ENCODE data around the gene STXBP4.

STXBP4 gene

DNA sequence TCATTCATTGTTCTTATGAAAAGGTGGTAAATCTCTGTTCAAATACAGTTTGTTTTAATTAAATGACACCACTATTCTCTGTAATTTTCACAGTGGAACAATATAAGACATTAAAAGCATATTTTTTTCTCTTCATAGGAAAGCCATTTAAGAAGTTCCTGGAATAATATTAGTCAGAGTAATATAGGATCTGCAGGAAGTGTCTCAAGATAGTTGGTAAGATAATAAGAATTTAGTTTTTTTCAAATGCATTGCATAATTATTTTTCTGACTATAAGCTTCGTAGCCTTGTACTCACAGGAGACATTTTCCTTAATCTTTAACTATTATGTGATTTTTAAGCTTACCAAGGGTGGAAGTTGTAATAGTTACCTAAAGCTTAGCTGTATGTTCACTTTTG lies 16.9 kb downstream of the STXBP4 start:
- H2AFZ ChIP-seq (ENCODE audit: low read length), result no peak overlapping the region
- H3K36me3 ChIP-seq (ENCODE audit: insufficient read depth, low read length), result no peaks in the 10 kb centered on the region; the same call in 1 of the 2 replicates
- H3K9me2 ChIP-seq (ENCODE audit: low read depth, low read length), result no peaks in the 10 kb centered on the region
- no peak overlapping the region for H3K27ac ChIP-seq (ENCODE audit: low read depth, low read length, poor library complexity, severe bottlenecking)
- H3K4me3 ChIP-seq (ENCODE audit: low read depth, low read length, poor library complexity, severe bottlenecking), result no peak overlapping the region
- no peaks in the 10 kb centered on the region for H3K27me3 ChIP-seq (ENCODE audit: insufficient read depth, low read length)
- H3K9me3 ChIP-seq (ENCODE audit: low read length), result no peaks in the 10 kb centered on the region; the same call in 1 of the 2 replicates
- H3K79me2 ChIP-seq (ENCODE audit: insufficient read depth, low read length), result no peaks in the 10 kb centered on the region
- no peaks in the 10 kb centered on the region for H3K4me1 ChIP-seq (ENCODE audit: insufficient read depth, low read length, severe bottlenecking)
- TF ChIP-seq, protein P1, sequence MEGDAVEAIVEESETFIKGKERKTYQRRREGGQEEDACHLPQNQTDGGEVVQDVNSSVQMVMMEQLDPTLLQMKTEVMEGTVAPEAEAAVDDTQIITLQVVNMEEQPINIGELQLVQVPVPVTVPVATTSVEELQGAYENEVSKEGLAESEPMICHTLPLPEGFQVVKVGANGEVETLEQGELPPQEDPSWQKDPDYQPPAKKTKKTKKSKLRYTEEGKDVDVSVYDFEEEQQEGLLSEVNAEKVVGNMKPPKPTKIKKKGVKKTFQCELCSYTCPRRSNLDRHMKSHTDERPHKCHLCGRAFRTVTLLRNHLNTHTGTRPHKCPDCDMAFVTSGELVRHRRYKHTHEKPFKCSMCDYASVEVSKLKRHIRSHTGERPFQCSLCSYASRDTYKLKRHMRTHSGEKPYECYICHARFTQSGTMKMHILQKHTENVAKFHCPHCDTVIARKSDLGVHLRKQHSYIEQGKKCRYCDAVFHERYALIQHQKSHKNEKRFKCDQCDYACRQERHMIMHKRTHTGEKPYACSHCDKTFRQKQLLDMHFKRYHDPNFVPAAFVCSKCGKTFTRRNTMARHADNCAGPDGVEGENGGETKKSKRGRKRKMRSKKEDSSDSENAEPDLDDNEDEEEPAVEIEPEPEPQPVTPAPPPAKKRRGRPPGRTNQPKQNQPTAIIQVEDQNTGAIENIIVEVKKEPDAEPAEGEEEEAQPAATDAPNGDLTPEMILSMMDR (IDR thresholded peaks at IDR 0.05; ENCODE audit: low read length), result no peak
- no peak for TF ChIP-seq EZH2 (IDR thresholded peaks at IDR 0.05; ENCODE audit: borderline replicate concordance, low read length)
- no peak overlapping the region for H3K9ac ChIP-seq (ENCODE audit: low read length)
- H3K4me2 ChIP-seq (ENCODE audit: low read length), result no peak overlapping the region
- H4K20me1 ChIP-seq (ENCODE audit: insufficient read depth, low read length), result no peaks in the 10 kb centered on the region
- H3F3A ChIP-seq (ENCODE audit: insufficient read depth, low read length), result no peaks in the 10 kb centered on the region

DNA sequence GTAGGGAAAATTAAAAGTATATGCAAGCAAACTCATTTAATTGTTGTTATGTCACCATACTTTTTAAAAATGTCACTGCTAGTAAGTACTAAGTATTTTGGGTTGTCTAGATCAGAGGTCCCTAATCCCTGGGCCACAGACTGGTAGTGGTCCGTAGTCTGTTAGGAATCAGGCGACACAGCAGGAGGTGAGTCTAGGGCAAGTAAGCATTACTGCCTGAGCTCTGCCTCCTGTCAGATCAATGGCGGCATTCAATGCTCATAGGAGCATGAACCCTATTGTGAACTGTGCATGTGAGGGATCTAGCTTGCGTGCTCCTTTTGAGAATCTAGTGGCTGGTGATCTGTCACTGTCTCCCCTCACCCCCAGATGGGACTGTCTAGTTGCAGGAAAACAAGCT lies 21.6 kb downstream of the STXBP4 start:
- Histone ChIP-seq H3K9me3 (ENCODE audit: low read length) (no peaks in the 10 kb centered on the region), H3K79me2 (ENCODE audit: insufficient read depth, low read length) (no peaks in the 10 kb centered on the region), H3K27me3 (ENCODE audit: insufficient read depth, low read length) (no peaks in the 10 kb centered on the region), H3F3A (ENCODE audit: insufficient read depth, low read length) (no peaks in the 10 kb centered on the region), H3K4me2 (ENCODE audit: low read length) (no peak overlapping the region), H3K27ac (ENCODE audit: low read depth, low read length, poor library complexity, severe bottlenecking) (no peak overlapping the region), H4K20me1 (ENCODE audit: insufficient read depth, low read length) (no peaks in the 10 kb centered on the region), H2AFZ (ENCODE audit: low read length) (no peak overlapping the region), H3K9me2 (ENCODE audit: low read depth, low read length) (no peaks in the 10 kb centered on the region), H3K9ac (ENCODE audit: low read length) (no peak overlapping the region), H3K4me1 (ENCODE audit: insufficient read depth, low read length, severe bottlenecking) (no peaks in the 10 kb centered on the region), H3K36me3 (ENCODE audit: insufficient read depth, low read length) (no peaks in the 10 kb centered on the region), H3K4me3 (ENCODE audit: low read depth, low read length, poor library complexity, severe bottlenecking) (no peak overlapping the region)
- no peak for TF ChIP-seq EZH2 (IDR thresholded peaks at IDR 0.05; ENCODE audit: borderline replicate concordance, low read length)
- TF ChIP-seq, protein P1 (IDR thresholded peaks at IDR 0.05; ENCODE audit: low read length), result no peak

DNA sequence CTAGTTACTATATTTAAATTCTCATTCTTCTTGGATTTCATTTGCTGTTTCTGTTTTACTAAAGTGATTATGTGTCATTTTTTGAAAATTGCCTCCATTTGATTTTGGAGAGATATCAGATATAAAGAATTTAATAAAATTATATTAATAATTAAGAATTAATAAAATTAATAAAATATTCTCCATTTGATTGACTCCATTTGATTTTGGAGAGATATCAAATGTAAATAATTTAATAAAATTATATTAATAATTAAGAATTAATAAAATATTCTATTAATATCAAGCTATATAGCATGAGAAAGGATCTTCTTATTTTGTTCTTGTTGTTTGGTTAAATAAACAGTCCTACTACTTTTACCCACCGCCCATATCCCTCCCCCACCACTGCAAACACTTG lies 23.0 kb downstream of the STXBP4 start:
- H3K9ac ChIP-seq (ENCODE audit: low read length), result no peak overlapping the region
- H2AFZ ChIP-seq (ENCODE audit: low read length), result no peak overlapping the region
- no peaks in the 10 kb centered on the region for H3K4me1 ChIP-seq (ENCODE audit: insufficient read depth, low read length, severe bottlenecking)
- no peak for TF ChIP-seq EZH2 (IDR thresholded peaks at IDR 0.05; ENCODE audit: borderline replicate concordance, low read length)
- TF ChIP-seq, protein P1 (IDR thresholded peaks at IDR 0.05; ENCODE audit: low read length), result no peak
- H4K20me1 ChIP-seq (ENCODE audit: insufficient read depth, low read length), result no peaks in the 10 kb centered on the region
- H3K9me2 ChIP-seq (ENCODE audit: low read depth, low read length), result no peaks in the 10 kb centered on the region
- H3K9me3 ChIP-seq (ENCODE audit: low read length), result no peaks in the 10 kb centered on the region
- H3K27me3 ChIP-seq (ENCODE audit: insufficient read depth, low read length), result no peaks in the 10 kb centered on the region
- no peaks in the 10 kb centered on the region for H3K36me3 ChIP-seq (ENCODE audit: insufficient read depth, low read length)
- no peak overlapping the region for H3K4me2 ChIP-seq (ENCODE audit: low read length)
- no peak overlapping the region for H3K4me3 ChIP-seq (ENCODE audit: low read depth, low read length, poor library complexity, severe bottlenecking)
- H3K27ac ChIP-seq (ENCODE audit: low read depth, low read length, poor library complexity, severe bottlenecking), result no peak overlapping the region
- no peaks in the 10 kb centered on the region for H3K79me2 ChIP-seq (ENCODE audit: insufficient read depth, low read length)
- no peaks in the 10 kb centered on the region for H3F3A ChIP-seq (ENCODE audit: insufficient read depth, low read length)

Measured in OCI-LY1 (cell line).